ENCODE data around the gene THSD4. TPM values are rescaled to one million over a fixed set of nuclear protein-coding genes. Genes with fewer than 3 reads are reported as not detected.
"Not testable (repeated sequence)": the region's sequence is repeated elsewhere in the genome, so short reads cannot be mapped to it uniquely, and the experiment has no call there.

Gene THSD4
- total RNA-seq, 1 donor: 15.6 TPM

DNA sequence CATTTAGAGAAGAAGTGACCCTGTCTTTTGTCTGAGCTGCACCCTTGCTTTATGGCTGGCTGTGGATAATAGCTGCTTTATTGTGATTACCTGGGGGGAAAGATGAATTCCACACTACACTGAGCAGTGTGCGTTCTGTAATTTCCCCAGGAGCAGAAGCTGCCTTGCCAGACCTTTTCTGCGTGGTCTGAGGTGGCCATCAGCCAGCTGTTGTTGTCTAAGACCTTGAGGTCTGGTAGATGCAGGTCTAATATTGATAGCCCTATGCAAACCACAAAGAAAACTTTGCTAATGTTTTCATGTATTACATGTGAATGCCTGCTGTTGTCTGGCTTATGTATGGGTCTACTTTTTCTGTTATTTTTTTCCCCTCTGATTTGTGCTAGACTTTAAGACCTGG lies 144.6 kb downstream of the THSD4 start:
- Histone ChIP-seq H3K9me3 (ENCODE audit: low read depth, low read length) (no peaks in the 10 kb centered on the region), H3K4me1 (ENCODE audit: insufficient read depth, low read length) (no peaks in the 10 kb centered on the region), H3K27me3 (ENCODE audit: insufficient read depth, low read length) (no peaks in the 10 kb centered on the region), H3K27ac (ENCODE audit: low read depth, low read length) (no peak overlapping the region), H3K4me2 (ENCODE audit: insufficient read depth, low read length) (no peak overlapping the region), H3K79me2 (ENCODE audit: insufficient read depth, low read length) (no peaks in the 10 kb centered on the region), H2AFZ (ENCODE audit: low read length) (no peak overlapping the region), H3K36me3 (ENCODE audit: insufficient read depth, low read length) (peaks cover 3% of the 10 kb centered on the region), H4K20me1 (ENCODE audit: insufficient read depth, low read length) (no peaks in the 10 kb centered on the region), H3K4me3 (ENCODE audit: insufficient read depth, low read length) (no peak overlapping the region)
- no peak for DNase-seq (ENCODE audit: insufficient read length, low spot score, missing footprints)
- TF ChIP-seq, protein P1, sequence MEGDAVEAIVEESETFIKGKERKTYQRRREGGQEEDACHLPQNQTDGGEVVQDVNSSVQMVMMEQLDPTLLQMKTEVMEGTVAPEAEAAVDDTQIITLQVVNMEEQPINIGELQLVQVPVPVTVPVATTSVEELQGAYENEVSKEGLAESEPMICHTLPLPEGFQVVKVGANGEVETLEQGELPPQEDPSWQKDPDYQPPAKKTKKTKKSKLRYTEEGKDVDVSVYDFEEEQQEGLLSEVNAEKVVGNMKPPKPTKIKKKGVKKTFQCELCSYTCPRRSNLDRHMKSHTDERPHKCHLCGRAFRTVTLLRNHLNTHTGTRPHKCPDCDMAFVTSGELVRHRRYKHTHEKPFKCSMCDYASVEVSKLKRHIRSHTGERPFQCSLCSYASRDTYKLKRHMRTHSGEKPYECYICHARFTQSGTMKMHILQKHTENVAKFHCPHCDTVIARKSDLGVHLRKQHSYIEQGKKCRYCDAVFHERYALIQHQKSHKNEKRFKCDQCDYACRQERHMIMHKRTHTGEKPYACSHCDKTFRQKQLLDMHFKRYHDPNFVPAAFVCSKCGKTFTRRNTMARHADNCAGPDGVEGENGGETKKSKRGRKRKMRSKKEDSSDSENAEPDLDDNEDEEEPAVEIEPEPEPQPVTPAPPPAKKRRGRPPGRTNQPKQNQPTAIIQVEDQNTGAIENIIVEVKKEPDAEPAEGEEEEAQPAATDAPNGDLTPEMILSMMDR (IDR thresholded peaks at IDR 0.05; ENCODE audit: extremely low read depth, low read depth, low read length): no peak

- no peaks in the 10 kb centered on the region for H3K79me2 ChIP-seq (ENCODE audit: insufficient read depth, low read length)
- H4K20me1 ChIP-seq (ENCODE audit: insufficient read depth, low read length): no peaks in the 10 kb centered on the region
- H3K27me3 ChIP-seq (ENCODE audit: insufficient read depth, low read length): no peaks in the 10 kb centered on the region
- peaks cover 3% of the 10 kb centered on the region for H3K36me3 ChIP-seq (ENCODE audit: insufficient read depth, low read length)
- TF ChIP-seq, protein P1 (IDR thresholded peaks at IDR 0.05; ENCODE audit: extremely low read depth, low read depth, low read length): no peak
- H3K4me2 ChIP-seq (ENCODE audit: insufficient read depth, low read length): no peak overlapping the region
- H3K27ac ChIP-seq (ENCODE audit: low read depth, low read length): no peak overlapping the region
- no peak overlapping the region for H3K4me3 ChIP-seq (ENCODE audit: insufficient read depth, low read length)
- no peaks in the 10 kb centered on the region for H3K4me1 ChIP-seq (ENCODE audit: insufficient read depth, low read length)
- H3K9me3 ChIP-seq (ENCODE audit: low read depth, low read length): no peaks in the 10 kb centered on the region
- no peak overlapping the region for H2AFZ ChIP-seq (ENCODE audit: low read length)
- no peak for DNase-seq (ENCODE audit: insufficient read length, low spot score, missing footprints)
Observed at GRCh38 chr15:71261418-71261817, 146.1 kb downstream of the THSD4 start.

DNA sequence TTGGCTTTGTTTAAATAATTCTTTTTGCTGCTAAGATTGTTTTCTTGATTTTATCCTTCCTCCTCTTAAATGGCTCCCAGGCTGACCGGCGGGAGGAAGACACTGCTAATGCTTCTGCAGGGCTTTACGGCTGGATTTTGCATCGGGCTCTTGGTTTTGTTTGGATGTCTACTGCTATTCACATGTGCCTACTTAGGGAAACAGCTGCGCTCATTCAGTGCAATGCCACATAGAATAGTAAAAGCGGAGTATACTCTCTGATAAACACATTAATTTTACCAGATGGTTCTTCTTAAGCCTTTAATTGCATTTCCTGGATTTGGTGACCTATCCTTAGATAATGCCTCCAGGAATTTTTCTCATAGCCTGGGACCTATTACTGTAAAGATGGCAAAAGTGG lies 146.6 kb downstream of the THSD4 start:
- peaks cover 3% of the 10 kb centered on the region for H3K36me3 ChIP-seq (ENCODE audit: insufficient read depth, low read length)
- H3K4me1 ChIP-seq (ENCODE audit: insufficient read depth, low read length): no peaks in the 10 kb centered on the region
- H3K4me3 ChIP-seq (ENCODE audit: insufficient read depth, low read length): no peak overlapping the region
- no peak overlapping the region for H2AFZ ChIP-seq (ENCODE audit: low read length)
- DNase-seq (ENCODE audit: insufficient read length, low spot score, missing footprints): no peak
- no peaks in the 10 kb centered on the region for H4K20me1 ChIP-seq (ENCODE audit: insufficient read depth, low read length)
- no peak overlapping the region for H3K4me2 ChIP-seq (ENCODE audit: insufficient read depth, low read length)
- no peaks in the 10 kb centered on the region for H3K27me3 ChIP-seq (ENCODE audit: insufficient read depth, low read length)
- TF ChIP-seq, protein P1 (IDR thresholded peaks at IDR 0.05; ENCODE audit: extremely low read depth, low read depth, low read length): no peak
- H3K79me2 ChIP-seq (ENCODE audit: insufficient read depth, low read length): no peaks in the 10 kb centered on the region
- H3K27ac ChIP-seq (ENCODE audit: low read depth, low read length): no peak overlapping the region
- no peaks in the 10 kb centered on the region for H3K9me3 ChIP-seq (ENCODE audit: low read depth, low read length)

GRCh38 chr15:71262599-71262998 lies 147.3 kb downstream of the THSD4 start:
- Histone ChIP-seq H3K79me2 (ENCODE audit: insufficient read depth, low read length) (no peaks in the 10 kb centered on the region), H3K9me3 (ENCODE audit: low read depth, low read length) (no peaks in the 10 kb centered on the region), H3K4me1 (ENCODE audit: insufficient read depth, low read length) (no peaks in the 10 kb centered on the region), H2AFZ (ENCODE audit: low read length) (no peak overlapping the region), H4K20me1 (ENCODE audit: insufficient read depth, low read length) (no peaks in the 10 kb centered on the region), H3K4me2 (ENCODE audit: insufficient read depth, low read length) (no peak overlapping the region), H3K27ac (ENCODE audit: low read depth, low read length) (no peak overlapping the region), H3K4me3 (ENCODE audit: insufficient read depth, low read length) (no peak overlapping the region), H3K36me3 (ENCODE audit: insufficient read depth, low read length) (peaks cover 3% of the 10 kb centered on the region), H3K27me3 (ENCODE audit: insufficient read depth, low read length) (no peaks in the 10 kb centered on the region)
- no peak for DNase-seq (ENCODE audit: insufficient read length, low spot score, missing footprints)
- TF ChIP-seq, protein P1 (IDR thresholded peaks at IDR 0.05; ENCODE audit: extremely low read depth, low read depth, low read length): no peak

GRCh38 chr15:71265606-71266005 lies 150.3 kb downstream of the THSD4 start:
- H3K4me2 ChIP-seq (ENCODE audit: insufficient read depth, low read length); H3K27me3 ChIP-seq (ENCODE audit: insufficient read depth, low read length); H3K4me3 ChIP-seq (ENCODE audit: insufficient read depth, low read length); H3K9me3 ChIP-seq (ENCODE audit: low read depth, low read length); H4K20me1 ChIP-seq (ENCODE audit: insufficient read depth, low read length); DNase-seq (ENCODE audit: insufficient read length, low spot score, missing footprints); H3K4me1 ChIP-seq (ENCODE audit: insufficient read depth, low read length); H2AFZ ChIP-seq (ENCODE audit: low read length); H3K36me3 ChIP-seq (ENCODE audit: insufficient read depth, low read length); H3K27ac ChIP-seq (ENCODE audit: low read depth, low read length); H3K79me2 ChIP-seq (ENCODE audit: insufficient read depth, low read length): not testable (repeated sequence)
